Suppressor macrophage (primary cell): ENCODE data around the gene ABO.
"Not testable (repeated sequence)": the region's sequence is repeated elsewhere in the genome, so short reads cannot be mapped to it uniquely, and the experiment has no call there.

Source experiments
- DNase-seq, 4 experiments: peaks; one replicate each; pipeline ENCODE4 v3.0.0-alpha.2; 2020 to 2022

Gene ABO

GRCh38 chr9:133223159-133223756, 51.7 kb downstream of the ABO start:
- DNase-seq: not testable (repeated sequence)

GRCh38 chr9:133221994-133222393, 53.0 kb downstream of the ABO start:
- DNase-seq: not testable (repeated sequence)

GRCh38 chr9:133221177-133221809, 53.7 kb downstream of the ABO start:
- no peak for DNase-seq

GRCh38 chr9:133218049-133218975, 56.7 kb downstream of the ABO start:
- not testable (repeated sequence) for DNase-seq

GRCh38 chr9:133217333-133217988, 57.5 kb downstream of the ABO start:
- DNase-seq: not testable (repeated sequence)

GRCh38 chr9:133214276-133214675, 60.7 kb downstream of the ABO start:
- DNase-seq: not testable (repeated sequence)

GRCh38 chr9:133210609-133211008, 64.4 kb downstream of the ABO start:
- DNase-seq: no peak

GRCh38 chr9:133210202-133210532, 64.8 kb downstream of the ABO start:
- no peak for DNase-seq

- not testable (repeated sequence) for DNase-seq
Measured at GRCh38 chr9:133209327-133210201, 65.4 kb downstream of the ABO start.

- DNase-seq: not testable (repeated sequence)
Measured at GRCh38 chr9:133208880-133209300, 66.1 kb downstream of the ABO start, which contains the start of gene OBP2B. Gene OBP2B, minus strand, starts transcription at chr9:133209250. Its CDS starts 51 bp downstream, at chr9:133209199.

- not testable (repeated sequence) for DNase-seq
Measured at GRCh38 chr9:133208171-133208879, 66.7 kb downstream of the ABO start.

- DNase-seq: no peak
Measured at GRCh38 chr9:133207540-133208170, 67.3 kb downstream of the ABO start.

GRCh38 chr9:133207021-133207531, 67.9 kb downstream of the ABO start:
- DNase-seq: no peak

GRCh38 chr9:133205996-133206931, 68.7 kb downstream of the ABO start:
- DNase-seq: no peak

- DNase-seq: not testable (repeated sequence)
Measured at GRCh38 chr9:133205481-133205887, 69.5 kb downstream of the ABO start.
